Body of pancreas (tissue), 4 donors: ENCODE measurements around the gene ZNF276. TPM values are rescaled to one million over a fixed set of nuclear protein-coding genes. Genes with fewer than 3 reads are reported as not detected.
A peak's percentile ranks its signal among the peaks of the same experiment; 100 is the strongest.

Experiments used
- ATAC-seq: fragments of 150-250 bp; one replicate; pipeline ENCODE4 v1.9.1; 2016
- DNase-seq, 4 donors: peaks; one replicate each; pipeline ENCODE4 v3.0.0-alpha.2; 2019
- H3K27ac ChIP-seq, 4 donors: fragments of 200-600 bp; sonication (generic); 1 replicate in 3 of 4; 2 replicates in 1 of 4; pipeline versions ENCODE4 v1.5.1 to v1.6.1; 2016 to 2019; ENCODE audit warnings: mild to moderate bottlenecking in 1 of 4, mixed read lengths in 1 of 4, moderate library complexity in 1 of 4
- H3K27me3 ChIP-seq, 2 donors: fragments of 200-600 bp; sonication (generic); one replicate each; pipeline ENCODE4 v1.6.0; 2016; ENCODE audit warnings: mild to moderate bottlenecking in 1 of 2
- H3K36me3 ChIP-seq, 2 donors: fragments of 200-600 bp; sonication (generic); replicated peaks in 1 of 2; 2 replicates each; pipeline ENCODE4 v1.5.1; 2016; ENCODE audit warnings: low read depth in 2 of 2; ENCODE audit not compliant: insufficient read depth in 1 of 2
- H3K4me1 ChIP-seq: fragments of 200-600 bp; sonication (generic); one replicate; pipeline ENCODE4 v1.6.0; 2016
- H3K4me3 ChIP-seq, 2 donors: fragments of 200-600 bp; sonication (generic); 1 replicate in 1 of 2; 2 replicates in 1 of 2; pipeline ENCODE4 v1.5.1; 2016 to 2019
- H3K9me3 ChIP-seq, 3 donors: fragments of 200-600 bp; sonication (generic); 1 replicate in 2 of 3; 2 replicates in 1 of 3; pipeline ENCODE4 v1.5.1; 2016
- CTCF ChIP-seq, 7 experiments: fragments of 450-650 bp in 4 of 7; fragments of 200-600 bp in 3 of 7; sonication (generic) in 3 of 7; IDR thresholded peaks; one replicate each; pipeline ENCODE4 v1.5.1; 2016 to 2019; ENCODE audit warnings: antibody characterized with exemption in 7 of 7
- POLR2A ChIP-seq, 3 donors: fragments of 450-650 bp; IDR thresholded peaks; one replicate each; pipeline ENCODE4 v1.6.1; 2016; ENCODE audit warnings: antibody characterized with exemption in 3 of 3, mild to moderate bottlenecking in 2 of 3
- WGBS, 2 donors: methylation state at CpG; one replicate each; pipeline ENCODE4 v1.1.5; 2017; 5-methylcytosine and 5-hydroxymethylcytosine counted together
- intact Hi-C: fragments of 100-400 bp; cut with DNase I; formaldehyde crosslinking; loops from one replicate; pipeline ENCODE4 v1.15.1; 2023
- total RNA-seq, 2 donors: library from RNA; depleted of rRNA; stranded (reverse); fragments of >200 nt; gene quantifications; one replicate each; pipeline ENCODE4 v1.1.0, GENCODE V29; 2016

ZNF276 gene
- total RNA-seq, 2 donors from 2014 or later = 20.8 to 41.2 TPM

GRCh38 chr16:89748921-89749320, 27.6 kb downstream of the ZNF276 start:
- Histone ChIP-seq H3K4me1 (no peaks in the 10 kb centered on the region), H3K9me3 (no peaks in the 10 kb centered on the region), H3K27ac (no peak overlapping the region), H3K4me3 (no peak overlapping the region), H3K27me3 (no peaks in the 10 kb centered on the region), H3K36me3 (no peaks in the 10 kb centered on the region)
- 87 to 95% methylated on average over 11 of the region's 11 CpGs for WGBS, 2 donors
- DNase-seq (no peak), ATAC-seq (no peak)
- TF ChIP-seq POLR2A (IDR thresholded peaks at IDR 0.05) (no peak), CTCF (IDR thresholded peaks at IDR 0.05) (no peak)
- intact Hi-C loops = no loop called here

- Histone ChIP-seq H3K27me3 (no peaks in the 10 kb centered on the region), H3K9me3 (no peaks in the 10 kb centered on the region), H3K4me3 (no peak overlapping the region), H3K27ac (no peak overlapping the region), H3K36me3 (no peaks in the 10 kb centered on the region), H3K4me1 (no peaks in the 10 kb centered on the region)
- ATAC-seq = no peak
- DNase-seq = peak in 1 of 4 donors; percentile 42
- no peak for TF ChIP-seq POLR2A (IDR thresholded peaks at IDR 0.05)
- TF ChIP-seq CTCF (IDR thresholded peaks at IDR 0.05) = no peak
- WGBS, 2 donors = 64 to 80% methylated on average over 9 to 10 of the region's 10 CpGs
- intact Hi-C loops = no loop called here
These were observed 28.3 kb downstream of the ZNF276 start for GRCh38 chr16:89749637-89750036.

- WGBS, 2 donors = 85 to 90% methylated on average over 23 to 26 of the region's 26 CpGs
- Histone ChIP-seq H3K9me3 (no peaks in the 10 kb centered on the region), H3K4me1 (no peaks in the 10 kb centered on the region), H3K36me3 (no peaks in the 10 kb centered on the region), H3K27ac (no peak overlapping the region), H3K27me3 (no peaks in the 10 kb centered on the region), H3K4me3 (no peak overlapping the region)
- TF ChIP-seq POLR2A (IDR thresholded peaks at IDR 0.05) = no peak
- no peak for TF ChIP-seq CTCF (IDR thresholded peaks at IDR 0.05)
- DNase-seq (no peak), ATAC-seq (no peak)
- intact Hi-C loops = no loop called here
These were observed 38.5 kb downstream of the ZNF276 start for GRCh38 chr16:89759746-89760340.

- no peak for DNase-seq
- Histone ChIP-seq H3K36me3 (no peaks in the 10 kb centered on the region), H3K4me1 (no peaks in the 10 kb centered on the region), H3K27ac (no peak overlapping the region), H3K9me3 (no peaks in the 10 kb centered on the region), H3K27me3 (no peaks in the 10 kb centered on the region), H3K4me3 (no peak overlapping the region)
- TF ChIP-seq POLR2A (IDR thresholded peaks at IDR 0.05) (no peak), CTCF (IDR thresholded peaks at IDR 0.05) (no peak)
- 74 to 92% methylated on average over 17 of the region's 17 CpGs for WGBS, 2 donors
- ATAC-seq = no peak
- intact Hi-C loops = no loop called here
These were observed 40.1 kb downstream of the ZNF276 start for GRCh38 chr16:89761304-89761922.
